SU-DHL-6 (cell line): ENCODE data around the gene RALB.

Experiments
- H2AFZ ChIP-seq: fragments of 200-600 bp; sonication (generic); 2 replicates; pipeline ENCODE4 v1.6.1; 2014; ENCODE audit warnings: low read depth, mild to moderate bottlenecking, moderate library complexity, mixed read lengths, antibody characterized with exemption, low read length; ENCODE audit not compliant: severe bottlenecking
- H3F3A ChIP-seq: fragments of 200-600 bp; shearing (Covaris generic); 2 replicates; pipeline ENCODE4 v1.6.0; 2016; ENCODE audit warnings: antibody characterized with exemption, mild to moderate bottlenecking; ENCODE audit not compliant: insufficient read depth
- H3K27ac ChIP-seq: fragments of 200-600 bp; sonication (generic); 2 replicates; pipeline ENCODE4 v1.5.1; 2016; ENCODE audit warnings: low read depth, mild to moderate bottlenecking, low read length, moderate library complexity, mixed read lengths
- H3K27me3 ChIP-seq: fragments of 200-600 bp; sonication (generic), shearing (Covaris generic); 2 replicates; pipeline ENCODE4 v1.6.0; 2014; ENCODE audit warnings: mild to moderate bottlenecking, low read length
- H3K36me3 ChIP-seq: fragments of 200-600 bp; sonication (generic); 2 replicates; pipeline ENCODE4 v1.6.1; 2014; ENCODE audit warnings: mild to moderate bottlenecking, low read length, mixed read lengths
- H3K4me2 ChIP-seq: fragments of 300-600, 200-600 bp; shearing (Covaris generic), sonication (generic); 2 replicates; pipeline ENCODE4 v1.6.0; 2014; ENCODE audit warnings: low read length, low read depth, mild to moderate bottlenecking; ENCODE audit not compliant: poor library complexity, severe bottlenecking
- H3K4me3 ChIP-seq: fragments of 200-600 bp; sonication (generic); 2 replicates; pipeline ENCODE4 v1.5.1; 2014; ENCODE audit warnings: antibody characterized with exemption, low read length, mild to moderate bottlenecking, mixed read lengths; ENCODE audit not compliant: insufficient read depth, poor library complexity, severe bottlenecking
- H3K79me2 ChIP-seq: fragments of 200-600 bp; sonication (generic); 2 replicates; pipeline ENCODE4 v1.6.1; 2014; ENCODE audit warnings: mild to moderate bottlenecking, low read length, moderate library complexity; ENCODE audit not compliant: insufficient read depth
- H3K9ac ChIP-seq: fragments of 200-600 bp; sonication (generic); 2 replicates; pipeline ENCODE4 v1.7.0; 2014; ENCODE audit warnings: mild to moderate bottlenecking, low read length
- H3K9me2 ChIP-seq: fragments of 200-600 bp; sonication (generic); replicated peaks from 2 replicates; pipeline ENCODE4 v1.6.1; 2014; ENCODE audit warnings: low read length; ENCODE audit not compliant: insufficient read depth
- H3K9me3 ChIP-seq: fragments of 200-600 bp; sonication (generic); 2 replicates; pipeline ENCODE4 v1.6.1; 2014; ENCODE audit warnings: low read length, mixed read lengths; ENCODE audit not compliant: insufficient read depth
- H4K20me1 ChIP-seq: fragments of 200-600 bp; sonication (generic); 2 replicates; pipeline ENCODE4 v1.6.1; 2014; ENCODE audit warnings: low read depth, mild to moderate bottlenecking, antibody characterized with exemption, low read length, moderate library complexity, mixed read lengths
- CTCF ChIP-seq: fragments of 200-600 bp; sonication (generic); IDR thresholded peaks from one replicate; pipeline ENCODE4 v1.5.1; 2017; ENCODE audit warnings: antibody characterized with exemption, mild to moderate bottlenecking, low read length, moderate library complexity; ENCODE audit not compliant: insufficient read depth, poor library complexity, severe bottlenecking
- EZH2phosphoT487 ChIP-seq: fragments of 200-600 bp; sonication (generic), shearing (Covaris generic); conservative IDR thresholded peaks from 2 replicates; pipeline ENCODE4 v1.6.1; 2018; ENCODE audit warnings: mild to moderate bottlenecking, antibody characterized with exemption, low read length, moderate library complexity, mixed read lengths

Gene RALB

GRCh38 chr2:120323214-120323613, 70.6 kb downstream of the RALB start:
- no peaks in the 10 kb centered on the region for H3K9me2 ChIP-seq
- H3K4me2 ChIP-seq: no peak overlapping the region
- no peaks in the 10 kb centered on the region for H4K20me1 ChIP-seq
- H3K9me3 ChIP-seq: no peaks in the 10 kb centered on the region
- H3K27ac ChIP-seq: no peak overlapping the region
- H3K27me3 ChIP-seq: no peaks in the 10 kb centered on the region
- H3K9ac ChIP-seq: no peak overlapping the region
- no peak for TF ChIP-seq EZH2phosphoT487
- TF ChIP-seq CTCF: no peak
- H3K79me2 ChIP-seq: no peaks in the 10 kb centered on the region
- H3F3A ChIP-seq: no peaks in the 10 kb centered on the region
- no peak overlapping the region for H3K4me3 ChIP-seq
- no peaks in the 10 kb centered on the region for H3K36me3 ChIP-seq
- no peak overlapping the region for H2AFZ ChIP-seq

DNA sequence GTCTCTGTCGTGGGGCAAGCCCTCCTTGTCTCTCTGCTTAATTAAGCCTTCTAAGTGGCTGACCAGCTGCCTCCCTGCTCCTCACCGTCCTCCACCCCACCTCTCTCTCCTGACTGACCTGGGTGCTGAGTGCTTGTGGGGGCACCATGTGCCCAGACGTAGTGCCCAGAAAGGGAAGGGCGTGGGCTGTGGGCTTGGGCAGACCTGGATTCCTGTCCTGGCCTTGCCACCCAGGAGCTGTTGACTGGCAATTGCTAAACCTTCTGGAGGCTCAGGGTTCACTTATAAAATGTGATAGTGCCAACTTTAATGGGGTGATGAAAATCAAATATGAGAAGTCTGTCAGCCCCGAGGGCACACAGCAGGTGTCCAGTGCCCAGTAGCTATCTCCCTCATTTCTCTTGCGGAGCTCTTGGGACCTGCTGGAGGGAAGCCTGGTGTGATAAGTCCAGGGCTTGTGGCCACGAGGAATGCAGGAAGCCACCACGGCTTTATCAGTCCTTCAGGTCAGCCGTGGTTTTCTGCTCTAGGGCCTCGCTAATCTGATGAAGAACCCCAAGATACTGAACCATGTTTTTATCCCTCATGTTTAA, 71.3 kb downstream of the RALB start:
- no peaks in the 10 kb centered on the region for H3K27me3 ChIP-seq
- no peak overlapping the region for H3K27ac ChIP-seq
- H3K4me3 ChIP-seq: no peak overlapping the region
- H3K4me2 ChIP-seq: no peak overlapping the region
- no peaks in the 10 kb centered on the region for H3K9me3 ChIP-seq
- H2AFZ ChIP-seq: no peak overlapping the region
- TF ChIP-seq EZH2phosphoT487 (no peak), CTCF (no peak)
- no peaks in the 10 kb centered on the region for H4K20me1 ChIP-seq
- no peaks in the 10 kb centered on the region for H3F3A ChIP-seq
- no peaks in the 10 kb centered on the region for H3K36me3 ChIP-seq
- H3K9me2 ChIP-seq: no peaks in the 10 kb centered on the region
- H3K9ac ChIP-seq: no peak overlapping the region
- H3K79me2 ChIP-seq: no peaks in the 10 kb centered on the region

- H3K9ac ChIP-seq: no peak overlapping the region
- H3K9me2 ChIP-seq: no peaks in the 10 kb centered on the region
- H3K9me3 ChIP-seq: no peaks in the 10 kb centered on the region
- no peak overlapping the region for H2AFZ ChIP-seq
- H3K27ac ChIP-seq: no peak overlapping the region
- no peaks in the 10 kb centered on the region for H3K79me2 ChIP-seq
- no peaks in the 10 kb centered on the region for H3F3A ChIP-seq
- H3K27me3 ChIP-seq: no peaks in the 10 kb centered on the region
- H3K4me3 ChIP-seq: no peak overlapping the region
- H4K20me1 ChIP-seq: no peaks in the 10 kb centered on the region
- no peaks in the 10 kb centered on the region for H3K36me3 ChIP-seq
- TF ChIP-seq EZH2phosphoT487 (no peak), CTCF (no peak)
- H3K4me2 ChIP-seq: no peak overlapping the region
Measured at GRCh38 chr2:120324933-120325332, 72.3 kb downstream of the RALB start.
